Ovary (tissue), 3 donors: ENCODE results near the gene MORN5.

Experiments
- EP300 ChIP-seq: sonication (generic); formaldehyde crosslinking; IDR thresholded peaks from one replicate; pipeline ENCODE4 v1.6.1; 2017; ENCODE audit warnings: antibody characterized with exemption
- POLR2A ChIP-seq: fragments of 450-650 bp; IDR thresholded peaks from one replicate; pipeline ENCODE4 v1.6.1; 2017; ENCODE audit warnings: antibody characterized with exemption, mild to moderate bottlenecking, moderate library complexity
- TF ChIP-seq, protein P1 (sequence below), 3 donors: fragments of 450-650 bp in 2 of 3; fragments of 200-600 bp in 1 of 3; IDR thresholded peaks; one replicate each; pipeline versions ENCODE4 v1.5.1 to v1.8.0; 2016 to 2022; ENCODE audit warnings: antibody characterized with exemption in 3 of 3, mild to moderate bottlenecking in 1 of 3
- donor health status: DM: no; HTN: no; CAD: no.

DNA sequence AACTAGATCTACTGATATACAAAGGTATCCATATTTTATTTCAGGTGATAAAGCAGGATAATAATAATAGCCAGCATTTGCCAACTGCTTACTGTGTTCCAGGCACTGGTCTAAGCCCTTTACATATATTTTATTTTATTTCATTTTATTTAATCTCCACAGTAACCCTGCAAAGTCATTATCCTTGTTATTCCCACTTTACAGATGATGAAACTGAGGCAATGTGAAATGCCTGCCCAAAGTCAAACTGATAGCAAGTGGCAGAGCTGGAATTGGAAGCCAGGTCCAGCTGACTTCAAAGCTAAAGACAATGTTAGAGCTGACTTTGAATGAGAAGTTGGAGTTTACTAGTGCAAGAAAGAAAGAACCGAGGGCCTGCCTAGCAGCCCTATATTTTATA is 24.8 kb downstream of the MORN5 start:
- TF ChIP-seq, protein P1, sequence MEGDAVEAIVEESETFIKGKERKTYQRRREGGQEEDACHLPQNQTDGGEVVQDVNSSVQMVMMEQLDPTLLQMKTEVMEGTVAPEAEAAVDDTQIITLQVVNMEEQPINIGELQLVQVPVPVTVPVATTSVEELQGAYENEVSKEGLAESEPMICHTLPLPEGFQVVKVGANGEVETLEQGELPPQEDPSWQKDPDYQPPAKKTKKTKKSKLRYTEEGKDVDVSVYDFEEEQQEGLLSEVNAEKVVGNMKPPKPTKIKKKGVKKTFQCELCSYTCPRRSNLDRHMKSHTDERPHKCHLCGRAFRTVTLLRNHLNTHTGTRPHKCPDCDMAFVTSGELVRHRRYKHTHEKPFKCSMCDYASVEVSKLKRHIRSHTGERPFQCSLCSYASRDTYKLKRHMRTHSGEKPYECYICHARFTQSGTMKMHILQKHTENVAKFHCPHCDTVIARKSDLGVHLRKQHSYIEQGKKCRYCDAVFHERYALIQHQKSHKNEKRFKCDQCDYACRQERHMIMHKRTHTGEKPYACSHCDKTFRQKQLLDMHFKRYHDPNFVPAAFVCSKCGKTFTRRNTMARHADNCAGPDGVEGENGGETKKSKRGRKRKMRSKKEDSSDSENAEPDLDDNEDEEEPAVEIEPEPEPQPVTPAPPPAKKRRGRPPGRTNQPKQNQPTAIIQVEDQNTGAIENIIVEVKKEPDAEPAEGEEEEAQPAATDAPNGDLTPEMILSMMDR (IDR thresholded peaks at IDR 0.05): no peak
- TF ChIP-seq POLR2A (no peak), EP300 (no peak)
